ENCODE measurements around the gene AQP12B. TPM values are rescaled to one million over a fixed set of nuclear protein-coding genes. Genes with fewer than 3 reads are reported as not detected.
"Not testable (repeated sequence)": the region's sequence is repeated elsewhere in the genome, so short reads cannot be mapped to it uniquely, and the experiment has no call there.

The AQP12B gene
- polyA plus RNA-seq, 1 donor = 1.1 TPM

- not testable (repeated sequence) for DNase-seq (ENCODE audit: low read depth)
Observed at GRCh38 chr2:240683329-240683979, 769 bp upstream of the AQP12B start.

- not testable (repeated sequence) for DNase-seq (ENCODE audit: low read depth)
Observed at GRCh38 chr2:240680185-240680584, 2.5 kb downstream of the AQP12B start.

GRCh38 chr2:240678909-240679308, 3.8 kb downstream of the AQP12B start:
- DNase-seq (ENCODE audit: low read depth) = not testable (repeated sequence)

GRCh38 chr2:240678043-240678442, 4.6 kb downstream of the AQP12B start:
- not testable (repeated sequence) for DNase-seq (ENCODE audit: low read depth)

GRCh38 chr2:240675345-240675744, 7.3 kb downstream of the AQP12B start:
- not testable (repeated sequence) for DNase-seq (ENCODE audit: low read depth)

- DNase-seq (ENCODE audit: low read depth) = not testable (repeated sequence)
Observed at GRCh38 chr2:240674461-240675184, 8.1 kb downstream of the AQP12B start.

GRCh38 chr2:240672701-240673190, 9.9 kb downstream of the AQP12B start:
- DNase-seq (ENCODE audit: low read depth) = no peak

GRCh38 chr2:240672076-240672700, 10.5 kb downstream of the AQP12B start:
- no peak for DNase-seq (ENCODE audit: low read depth)

GRCh38 chr2:240670950-240671349, 11.7 kb downstream of the AQP12B start:
- DNase-seq (ENCODE audit: low read depth) = no peak

GRCh38 chr2:240670402-240670801, 12.3 kb downstream of the AQP12B start:
- DNase-seq (ENCODE audit: low read depth) = no peak

GRCh38 chr2:240664622-240665021, 18.1 kb downstream of the AQP12B start:
- no peak for DNase-seq (ENCODE audit: low read depth)

GRCh38 chr2:240663546-240664190, 19.0 kb downstream of the AQP12B start:
- no peak for DNase-seq (ENCODE audit: low read depth)

- no peak for DNase-seq (ENCODE audit: low read depth)
Observed at GRCh38 chr2:240662681-240663080, 20.0 kb downstream of the AQP12B start.

- not testable (repeated sequence) for DNase-seq (ENCODE audit: low read depth)
Observed at GRCh38 chr2:240659883-240660282, 22.8 kb downstream of the AQP12B start.

GRCh38 chr2:240655931-240656886, 26.5 kb downstream of the AQP12B start:
- DNase-seq (ENCODE audit: low read depth) = no peak

GRCh38 chr2:240651185-240651584, 31.5 kb downstream of the AQP12B start:
- DNase-seq (ENCODE audit: low read depth) = no peak

- no peak for DNase-seq (ENCODE audit: low read depth)
Observed at GRCh38 chr2:240650254-240650965, 32.3 kb downstream of the AQP12B start.

GRCh38 chr2:240649331-240649730, 33.4 kb downstream of the AQP12B start:
- no peak for DNase-seq (ENCODE audit: low read depth)

- DNase-seq (ENCODE audit: low read depth) = no peak
Observed at GRCh38 chr2:240648650-240649275, 33.9 kb downstream of the AQP12B start.

GRCh38 chr2:240648155-240648649, 34.5 kb downstream of the AQP12B start:
- DNase-seq (ENCODE audit: low read depth) = no peak
